M059J (cell line): ENCODE measurements around the gene ALCAM. TPM values are rescaled to one million over a fixed set of nuclear protein-coding genes. Genes with fewer than 3 reads are reported as not detected.
A peak's percentile ranks its signal among the peaks of the same experiment; 100 is the strongest.

Experiments used
- DNase-seq: peaks from one replicate; pipeline ENCODE4 v3.0.0-alpha.2; 2012; ENCODE audit warnings: low read depth
- total RNA-seq: library from RNA; depleted of rRNA; stranded (reverse); fragments of >200 nt; shearing (Covaris generic); gene quantifications from 2 replicates; pipeline ENCODE4 v1.2.3, GENCODE V29; 2014

The ALCAM gene
- total RNA-seq, 1 experiment from 2014 or later, result 223 TPM

- peak; percentile 86 for DNase-seq
These were observed 161.2 kb downstream of the ALCAM start for GRCh38 chr3:105527949-105528348.

- no peak for DNase-seq
These were observed 162.2 kb downstream of the ALCAM start for GRCh38 chr3:105528955-105529354.

- no peak for DNase-seq
These were observed 162.7 kb downstream of the ALCAM start for GRCh38 chr3:105529456-105529855.

GRCh38 chr3:105532251-105532650 lies 165.5 kb downstream of the ALCAM start:
- DNase-seq, result peak; percentile 39

GRCh38 chr3:105533960-105534359 lies 167.3 kb downstream of the ALCAM start:
- no peak for DNase-seq

GRCh38 chr3:105534491-105534890 lies 167.8 kb downstream of the ALCAM start:
- no peak for DNase-seq

GRCh38 chr3:105537371-105538080 lies 170.8 kb downstream of the ALCAM start:
- no peak for DNase-seq

- DNase-seq, result no peak
These were observed 171.8 kb downstream of the ALCAM start for GRCh38 chr3:105538483-105538882.

GRCh38 chr3:105539897-105540296 lies 173.2 kb downstream of the ALCAM start:
- DNase-seq, result no peak

- DNase-seq, result no peak
These were observed 175.7 kb downstream of the ALCAM start for GRCh38 chr3:105542282-105543019.

GRCh38 chr3:105545051-105545450 lies 178.3 kb downstream of the ALCAM start:
- no peak for DNase-seq

- peak; percentile 13 for DNase-seq
These were observed 187.1 kb downstream of the ALCAM start for GRCh38 chr3:105553851-105554250.

GRCh38 chr3:105555206-105555605 lies 188.5 kb downstream of the ALCAM start:
- DNase-seq, result no peak

GRCh38 chr3:105559856-105560255 lies 193.1 kb downstream of the ALCAM start:
- no peak for DNase-seq

- no peak for DNase-seq
These were observed 195.2 kb downstream of the ALCAM start for GRCh38 chr3:105561876-105562275.

- DNase-seq, result no peak
These were observed 198.0 kb downstream of the ALCAM start for GRCh38 chr3:105564546-105565288.

- no peak for DNase-seq
These were observed 204.3 kb downstream of the ALCAM start for GRCh38 chr3:105571005-105571404.

GRCh38 chr3:105572501-105572900 lies 205.8 kb downstream of the ALCAM start:
- no peak for DNase-seq

GRCh38 chr3:105579439-105579838 lies 212.7 kb downstream of the ALCAM start:
- DNase-seq, result no peak

GRCh38 chr3:105580296-105580965 lies 213.7 kb downstream of the ALCAM start:
- no peak for DNase-seq

GRCh38 chr3:105582015-105582414 lies 215.3 kb downstream of the ALCAM start:
- no peak for DNase-seq
